ENCODE data around the gene MSRB3.

GRCh38 chr12:65282840-65283239 lies 4.4 kb downstream of the MSRB3 start:
- TF ChIP-seq CTCF (IDR thresholded peaks at IDR 0.05), result no peak
- TF ChIP-seq EP300 (IDR thresholded peaks at IDR 0.05), result no peak
- no peak for TF ChIP-seq POLR2A (IDR thresholded peaks at IDR 0.05)

Data from ovary (tissue), 3 donors.